Measurements from ENCODE around the gene SLC8A1.

The SLC8A1 gene

GRCh38 chr2:40353231-40353630 lies 98.7 kb downstream of the SLC8A1 start:
- no peak for DNase-seq (ENCODE audit: low spot score)

GRCh38 chr2:40352703-40353099 lies 99.2 kb downstream of the SLC8A1 start:
- DNase-seq (ENCODE audit: low spot score), result no peak

- DNase-seq (ENCODE audit: low spot score), result no peak
These were observed 99.7 kb downstream of the SLC8A1 start for GRCh38 chr2:40352041-40352702.

- DNase-seq (ENCODE audit: low spot score), result no peak
These were observed 103.2 kb downstream of the SLC8A1 start for GRCh38 chr2:40348665-40349064.

GRCh38 chr2:40348038-40348437 lies 103.9 kb downstream of the SLC8A1 start:
- no peak for DNase-seq (ENCODE audit: low spot score)

GRCh38 chr2:40346535-40347354 lies 105.1 kb downstream of the SLC8A1 start:
- no peak for DNase-seq (ENCODE audit: low spot score)

GRCh38 chr2:40344364-40344763 lies 107.5 kb downstream of the SLC8A1 start:
- no peak for DNase-seq (ENCODE audit: low spot score)

- DNase-seq (ENCODE audit: low spot score), result no peak
These were observed 108.0 kb downstream of the SLC8A1 start for GRCh38 chr2:40343902-40344301.

- no peak for DNase-seq (ENCODE audit: low spot score)
These were observed 110.7 kb downstream of the SLC8A1 start for GRCh38 chr2:40341198-40341597.

GRCh38 chr2:40339026-40339425 lies 112.9 kb downstream of the SLC8A1 start:
- no peak for DNase-seq (ENCODE audit: low spot score)

- DNase-seq (ENCODE audit: low spot score), result no peak
These were observed 119.6 kb downstream of the SLC8A1 start for GRCh38 chr2:40332191-40332826.

- no peak for DNase-seq (ENCODE audit: low spot score)
These were observed 121.8 kb downstream of the SLC8A1 start for GRCh38 chr2:40330096-40330495.

- no peak for DNase-seq (ENCODE audit: low spot score)
These were observed 122.2 kb downstream of the SLC8A1 start for GRCh38 chr2:40329739-40330030.

- DNase-seq (ENCODE audit: low spot score), result no peak
These were observed 126.8 kb downstream of the SLC8A1 start for GRCh38 chr2:40325116-40325515.

- DNase-seq (ENCODE audit: low spot score), result no peak
These were observed 127.2 kb downstream of the SLC8A1 start for GRCh38 chr2:40324656-40325055.

GRCh38 chr2:40321822-40322221 lies 130.1 kb downstream of the SLC8A1 start:
- DNase-seq (ENCODE audit: low spot score), result peak; percentile 24

GRCh38 chr2:40321016-40321623 lies 130.8 kb downstream of the SLC8A1 start:
- no peak for DNase-seq (ENCODE audit: low spot score)

GRCh38 chr2:40318921-40319320 lies 133.0 kb downstream of the SLC8A1 start:
- DNase-seq (ENCODE audit: low spot score), result no peak

- DNase-seq (ENCODE audit: low spot score), result no peak
These were observed 134.1 kb downstream of the SLC8A1 start for GRCh38 chr2:40317761-40318160.

GRCh38 chr2:40317046-40317445 lies 134.8 kb downstream of the SLC8A1 start:
- no peak for DNase-seq (ENCODE audit: low spot score)

GRCh38 chr2:40316620-40317019 lies 135.3 kb downstream of the SLC8A1 start:
- DNase-seq (ENCODE audit: low spot score), result no peak

GRCh38 chr2:40315683-40316082 lies 136.2 kb downstream of the SLC8A1 start:
- no peak for DNase-seq (ENCODE audit: low spot score)

GRCh38 chr2:40311026-40311425 lies 140.9 kb downstream of the SLC8A1 start:
- DNase-seq (ENCODE audit: low spot score), result no peak

Measured in RKO (cell line).